HepG2 (cell line): Measurements from ENCODE around the gene RUSF1. TPM values are rescaled to one million over a fixed set of nuclear protein-coding genes. Genes with fewer than 3 reads are reported as not detected.

ENCODE experiments used
- AKAP8 ChIP-seq: sonication (generic); formaldehyde crosslinking; IDR thresholded peaks from 2 replicates; pipeline ENCODE4 v1.5.1; 2020; ENCODE audit warnings: mild to moderate bottlenecking, missing genetic modification reagents
- BRCA1 ChIP-seq: sonication (generic); formaldehyde crosslinking; IDR thresholded peaks from 2 replicates; pipeline ENCODE4 v1.4.0; 2020; ENCODE audit warnings: missing genetic modification reagents
- CCDC6 ChIP-seq: sonication (generic); formaldehyde crosslinking; IDR thresholded peaks from 2 replicates; pipeline ENCODE4 v1.8.1; 2022; ENCODE audit warnings: mild to moderate bottlenecking, missing genetic modification reagents, moderate library complexity
- GFI1 ChIP-seq: sonication (generic); formaldehyde crosslinking; IDR thresholded peaks from 2 replicates; pipeline ENCODE4 v1.5.0; 2020; ENCODE audit warnings: missing genetic modification reagents, mild to moderate bottlenecking, borderline replicate concordance
- HES4 ChIP-seq: sonication (generic); formaldehyde crosslinking; IDR thresholded peaks from 2 replicates; pipeline ENCODE4 v1.9.0; 2021; ENCODE audit warnings: mild to moderate bottlenecking, missing genetic modification reagents, borderline replicate concordance
- HNF1A ChIP-seq, 2 experiments: sonication (generic) in 1 of 2; formaldehyde crosslinking in 1 of 2; IDR thresholded peaks; 2 replicates each; pipeline versions ENCODE4 v1.4.0 to v1.6.1; 2016 to 2020; ENCODE audit warnings: borderline replicate concordance in 1 of 2, low read depth in 1 of 2, mild to moderate bottlenecking in 1 of 2, missing genetic modification reagents in 1 of 2
- KAT8 ChIP-seq: IDR thresholded peaks from 2 replicates; pipeline ENCODE4 v1.6.1; 2016; ENCODE audit warnings: missing genetic modification reagents, missing compliant biosample characterization
- PRMT3 ChIP-seq: sonication (generic); formaldehyde crosslinking; IDR thresholded peaks from 2 replicates; pipeline ENCODE4 v1.8.1; 2022; ENCODE audit warnings: low read depth, mild to moderate bottlenecking, moderate library complexity, missing genetic modification reagents, borderline replicate concordance
- RBM22 ChIP-seq: fragments of 200-400 bp; formaldehyde crosslinking; optimal IDR thresholded peaks from 2 replicates; pipeline ENCODE3; 2017; ENCODE audit warnings: mild to moderate bottlenecking, low read length, moderate library complexity
- RNF219 ChIP-seq: sonication (generic); formaldehyde crosslinking; IDR thresholded peaks from 2 replicates; pipeline ENCODE4 v1.5.0; 2020; ENCODE audit warnings: mild to moderate bottlenecking, missing genetic modification reagents
- RORA ChIP-seq: sonication (generic); formaldehyde crosslinking; IDR thresholded peaks from 2 replicates; pipeline ENCODE4 v1.5.0; 2020; ENCODE audit warnings: mild to moderate bottlenecking, missing genetic modification reagents, moderate library complexity
- SMAD3 ChIP-seq: sonication (generic); formaldehyde crosslinking; IDR thresholded peaks from 2 replicates; pipeline ENCODE4 v1.4.0; 2020; ENCODE audit warnings: missing genetic modification reagents
- SMC3 ChIP-seq: IDR thresholded peaks from 2 replicates; pipeline ENCODE4 v1.6.1; 2011; ENCODE audit warnings: low read length, improper control_type of control experiment
- ZBTB42 ChIP-seq: sonication (generic); formaldehyde crosslinking; IDR thresholded peaks from 2 replicates; pipeline ENCODE4 v1.5.0; 2020; ENCODE audit warnings: mild to moderate bottlenecking, missing genetic modification reagents
- ZFP36L2 ChIP-seq: sonication (generic); formaldehyde crosslinking; IDR thresholded peaks from 2 replicates; pipeline ENCODE4 v1.4.0; 2020; ENCODE audit warnings: missing genetic modification reagents
- ZKSCAN5 ChIP-seq: sonication (generic); formaldehyde crosslinking; IDR thresholded peaks from 2 replicates; pipeline ENCODE4 v1.5.1; 2020; ENCODE audit warnings: mild to moderate bottlenecking, missing genetic modification reagents
- ZMYM3 ChIP-seq: sonication (generic); formaldehyde crosslinking; IDR thresholded peaks from 2 replicates; pipeline ENCODE4 v1.5.1; 2020; ENCODE audit warnings: mild to moderate bottlenecking, missing genetic modification reagents
- ZNF543 ChIP-seq: sonication (generic); formaldehyde crosslinking; IDR thresholded peaks from 2 replicates; pipeline ENCODE4 v1.4.0; 2020; ENCODE audit warnings: mild to moderate bottlenecking, missing genetic modification reagents
- ZNF782 ChIP-seq: sonication (generic); formaldehyde crosslinking; IDR thresholded peaks from 2 replicates; pipeline ENCODE4 v1.4.0; 2020; ENCODE audit warnings: missing genetic modification reagents, mild to moderate bottlenecking, borderline replicate concordance
- ZSCAN25 ChIP-seq: sonication (generic); formaldehyde crosslinking; IDR thresholded peaks from 2 replicates; pipeline ENCODE4 v1.8.0; 2022; ENCODE audit warnings: mild to moderate bottlenecking, missing genetic modification reagents
- polyA plus RNA-seq, 8 experiments: library from polyadenylated mRNA; depleted of rRNA in 3 of 8; stranded (reverse) in 7 of 8; unstranded in 1 of 8; fragments of >200 nt; fragmentation: Illumina TruSeq in 4 of 8; extraction: Trizol in 4 of 8; gene quantifications; 2 replicates each; pipeline versions ENCODE4 v1.2.1 to v1.2.3, GENCODE V29; 2011 to 2016; ENCODE audit warnings: low read depth in 4 of 8, missing spikeins in 1 of 8, mixed read lengths in 1 of 8; ENCODE audit not compliant: insufficient read depth in 1 of 8
- total RNA-seq, 5 experiments: library from RNA; depleted of rRNA; stranded (reverse); fragments of >200 nt; fragmentation: Illumina TruSeq; extraction: Trizol; gene quantifications; 2 replicates each; pipeline ENCODE4 v1.2.3, GENCODE V29; 2016; ENCODE audit warnings: low read depth in 1 of 5
- TF ChIP-seq, protein P1 (sequence below): sonication (generic); formaldehyde crosslinking; IDR thresholded peaks from 2 replicates; pipeline ENCODE4 v1.8.1; 2023; ENCODE audit warnings: mild to moderate bottlenecking, moderate library complexity, missing genetic modification reagents
- TF ChIP-seq, protein P2 (sequence below): fragments of 450-650 bp; IDR thresholded peaks from 2 replicates; pipeline ENCODE4 v1.6.1; 2016

Gene RUSF1
- total and polyA plus RNA-seq, 2 of the 13 experiments (the other 11 are each of a cell fraction or from before 2014, with no cell fraction given), result 40.8 to 50.2 TPM

DNA sequence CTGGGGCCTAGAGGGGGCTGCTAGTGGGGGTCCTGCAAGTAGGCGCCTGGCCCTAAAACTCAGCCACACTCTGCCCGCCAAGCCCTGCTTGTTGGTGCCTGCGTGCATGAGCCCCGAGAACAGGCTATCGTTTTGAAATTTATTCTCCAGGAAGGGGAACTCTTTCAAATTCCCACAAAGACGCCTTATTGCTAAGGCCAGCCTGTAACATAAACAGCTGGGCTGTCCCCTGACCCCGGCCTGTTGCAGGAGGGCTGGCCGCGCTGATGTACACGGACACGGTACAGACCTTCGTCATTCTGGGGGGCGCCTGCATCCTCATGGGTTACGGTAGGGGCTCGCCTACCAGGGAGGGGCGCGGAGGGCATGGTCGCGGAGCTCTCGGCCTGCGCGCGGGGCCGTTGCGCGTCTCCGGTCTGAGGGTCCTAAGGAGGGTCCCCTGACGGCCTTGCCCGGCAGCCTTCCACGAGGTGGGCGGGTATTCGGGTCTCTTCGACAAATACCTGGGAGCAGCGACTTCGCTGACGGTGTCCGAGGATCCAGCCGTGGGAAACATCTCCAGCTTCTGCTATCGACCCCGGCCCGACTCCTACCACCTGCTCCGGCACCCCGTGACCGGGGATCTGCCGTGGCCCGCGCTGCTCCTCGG, 21.0 kb downstream of the RUSF1 start (continued):
- TF ChIP-seq RNF219 (CRISPR knock-in tag), result no peak
- TF ChIP-seq RORA (CRISPR knock-in tag), result no peak
- 0 out of 2 replicates have a peak, but pooled peaks have one; percentile 22 for TF ChIP-seq PRMT3
- TF ChIP-seq ZKSCAN5 (CRISPR knock-in tag), result no peak
- TF ChIP-seq BRCA1 (CRISPR knock-in tag), result no peak
- TF ChIP-seq ZBTB42 (CRISPR knock-in tag), result no peak
- no peak for TF ChIP-seq SMC3
- TF ChIP-seq, protein P1, sequence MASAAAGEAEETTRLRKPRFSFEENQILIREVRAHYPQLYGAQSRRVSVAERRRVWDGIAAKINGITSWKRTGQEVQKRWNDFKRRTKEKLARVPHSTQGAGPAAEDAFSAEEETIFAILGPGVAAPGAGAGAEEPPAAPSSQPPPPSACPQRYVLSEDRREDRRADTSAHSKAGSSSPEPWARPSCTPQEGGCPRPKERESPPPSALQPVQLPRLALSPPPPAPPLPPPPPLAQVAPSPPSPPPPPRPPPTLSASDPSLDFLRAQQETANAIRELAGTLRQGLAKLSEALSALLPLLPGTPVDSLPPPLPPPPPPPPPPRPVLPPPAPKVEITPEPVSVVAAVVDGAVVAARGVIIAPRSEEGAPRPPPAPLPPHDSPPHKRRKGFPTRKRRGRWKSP, result no peak
- TF ChIP-seq KAT8 (CRISPR knock-in tag), result no peak
- no peak for TF ChIP-seq SMAD3 (CRISPR knock-in tag)
- no peak for TF ChIP-seq GFI1 (CRISPR knock-in tag)
- no peak for TF ChIP-seq ZMYM3 (CRISPR knock-in tag)
- TF ChIP-seq ZNF782, result no peak
- TF ChIP-seq ZFP36L2, result no peak
- no peak for TF ChIP-seq RBM22
- no peak for TF ChIP-seq ZSCAN25 (CRISPR knock-in tag)
- no peak for TF ChIP-seq HES4 (CRISPR knock-in tag)
- TF ChIP-seq ZNF543 (CRISPR knock-in tag), result no peak
- TF ChIP-seq, protein P2, sequence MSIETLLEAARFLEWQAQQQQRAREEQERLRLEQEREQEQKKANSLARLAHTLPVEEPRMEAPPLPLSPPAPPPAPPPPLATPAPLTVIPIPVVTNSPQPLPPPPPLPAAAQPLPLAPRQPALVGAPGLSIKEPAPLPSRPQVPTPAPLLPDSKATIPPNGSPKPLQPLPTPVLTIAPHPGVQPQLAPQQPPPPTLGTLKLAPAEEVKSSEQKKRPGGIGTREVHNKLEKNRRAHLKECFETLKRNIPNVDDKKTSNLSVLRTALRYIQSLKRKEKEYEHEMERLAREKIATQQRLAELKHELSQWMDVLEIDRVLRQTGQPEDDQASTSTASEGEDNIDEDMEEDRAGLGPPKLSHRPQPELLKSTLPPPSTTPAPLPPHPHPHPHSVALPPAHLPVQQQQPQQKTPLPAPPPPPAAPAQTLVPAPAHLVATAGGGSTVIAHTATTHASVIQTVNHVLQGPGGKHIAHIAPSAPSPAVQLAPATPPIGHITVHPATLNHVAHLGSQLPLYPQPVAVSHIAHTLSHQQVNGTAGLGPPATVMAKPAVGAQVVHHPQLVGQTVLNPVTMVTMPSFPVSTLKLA, result no peak
- 0 out of 2 replicates have a peak, but pooled peaks have one; percentile 43 for TF ChIP-seq AKAP8 (CRISPR knock-in tag)
- no peak for TF ChIP-seq CCDC6 (CRISPR knock-in tag)
- TF ChIP-seq HNF1A (IDR thresholded peaks at IDR 0.05; ENCODE audit: low read depth), result no peak
- TF ChIP-seq HNF1A (CRISPR knock-in tag; IDR thresholded peaks at IDR 0.05; ENCODE audit: borderline replicate concordance), result no peak
